IPS-18c (cell line): ENCODE measurements around the gene STOM.

Experiments used
- H3K4me3 ChIP-seq: 2 replicates; pipeline ENCODE4 v1.7.0; 2013; ENCODE audit warnings: low read depth, mild to moderate bottlenecking, low read length, moderate library complexity; ENCODE audit not compliant: insufficient read depth
- H3K9me3 ChIP-seq: one replicate; pipeline ENCODE4 v1.6.1; 2013; ENCODE audit warnings: mild to moderate bottlenecking, low read length, moderate library complexity; ENCODE audit not compliant: control insufficient read depth, insufficient read depth

STOM gene

DNA sequence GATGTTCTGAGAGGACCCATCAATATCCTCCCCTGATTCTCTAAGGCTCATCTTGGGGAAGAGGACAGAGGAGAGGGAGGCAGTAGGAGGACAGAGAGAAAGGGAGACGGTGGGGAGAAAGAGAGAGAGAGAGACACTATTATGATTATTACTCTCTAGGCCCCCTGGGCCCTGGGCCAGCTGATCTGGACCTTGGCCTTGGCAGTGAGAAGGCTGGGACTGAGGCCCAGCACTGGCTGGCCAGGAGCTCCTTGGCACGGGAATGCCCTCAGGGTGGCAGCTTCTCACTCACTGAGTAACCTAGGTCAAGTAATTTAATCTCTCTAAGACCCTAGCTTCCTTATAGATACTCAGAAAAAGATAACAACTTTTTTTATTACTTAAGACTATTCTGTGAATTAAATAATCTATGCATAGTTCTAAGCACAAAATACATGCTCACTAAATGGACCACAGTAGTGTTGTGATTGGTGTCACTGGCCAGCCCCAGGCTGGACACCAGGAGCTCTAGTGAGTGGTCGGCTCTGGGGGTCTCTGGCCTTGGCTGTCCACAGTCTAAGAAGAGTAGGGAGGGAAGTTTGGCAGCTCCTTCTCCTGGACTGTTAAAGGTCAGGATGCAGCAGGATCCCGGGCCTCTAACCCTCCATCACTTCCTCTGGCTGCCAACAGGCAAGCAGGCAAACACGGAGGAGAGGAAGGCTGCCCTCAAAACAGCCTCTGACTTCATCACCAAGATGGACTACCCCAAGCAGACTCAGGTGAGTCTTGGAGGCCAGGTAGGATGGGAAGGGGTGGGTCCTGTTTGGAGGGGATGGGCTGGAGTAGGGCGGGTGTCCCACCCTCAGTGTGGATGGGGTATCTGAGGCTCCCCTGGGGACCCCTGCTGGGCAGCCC lies 52.1 kb downstream of the STOM start:
- H3K4me3 ChIP-seq: no peak overlapping the region
- H3K9me3 ChIP-seq: no peaks in the 10 kb centered on the region

DNA sequence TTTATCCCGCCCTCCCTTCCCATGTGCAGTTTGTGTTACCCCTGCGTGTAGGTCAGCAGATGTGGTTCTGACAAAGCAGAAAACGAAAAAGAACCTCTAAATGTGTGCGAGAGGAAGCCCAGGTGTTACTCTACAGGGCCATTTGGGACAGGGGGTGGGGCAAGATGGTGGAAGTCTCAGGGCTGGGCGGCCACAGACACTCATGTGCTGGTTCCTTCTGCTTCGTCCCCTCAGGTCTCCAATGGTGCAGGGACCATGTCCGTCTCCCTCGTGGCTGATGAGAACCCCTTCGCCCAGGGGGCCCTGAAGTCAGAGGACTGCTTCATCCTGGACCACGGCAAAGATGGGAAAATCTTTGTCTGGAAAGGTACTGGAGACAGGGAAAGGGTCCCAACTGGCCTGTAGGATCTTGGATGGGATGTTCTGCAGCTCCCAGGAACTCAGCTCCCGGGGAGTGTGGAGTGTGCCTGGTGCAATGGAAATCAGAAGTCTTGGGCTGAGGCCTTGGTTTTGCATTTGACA lies 53.1 kb downstream of the STOM start:
- Histone ChIP-seq H3K4me3 (no peak overlapping the region), H3K9me3 (no peaks in the 10 kb centered on the region)

DNA sequence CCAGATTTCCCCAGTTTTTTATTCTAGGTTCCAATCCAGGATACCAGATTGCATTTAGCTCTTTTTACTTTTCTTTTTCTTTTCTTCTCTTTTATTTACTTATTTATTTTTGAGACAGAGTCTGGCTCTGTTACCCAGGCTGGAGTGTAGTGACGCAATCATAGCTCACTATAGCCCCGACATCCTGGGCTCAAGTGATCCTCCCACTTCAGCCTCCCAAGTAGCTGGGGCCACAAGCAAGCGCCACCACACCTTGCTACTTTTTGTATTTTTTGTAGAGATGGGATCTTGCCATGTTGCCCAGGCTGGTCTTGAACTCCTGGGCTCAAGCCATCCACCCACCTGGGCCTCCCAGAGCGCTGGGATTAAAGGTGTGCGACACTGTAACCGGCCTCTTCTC lies 53.7 kb downstream of the STOM start:
- no peaks in the 10 kb centered on the region for H3K9me3 ChIP-seq
- no peak overlapping the region for H3K4me3 ChIP-seq

DNA sequence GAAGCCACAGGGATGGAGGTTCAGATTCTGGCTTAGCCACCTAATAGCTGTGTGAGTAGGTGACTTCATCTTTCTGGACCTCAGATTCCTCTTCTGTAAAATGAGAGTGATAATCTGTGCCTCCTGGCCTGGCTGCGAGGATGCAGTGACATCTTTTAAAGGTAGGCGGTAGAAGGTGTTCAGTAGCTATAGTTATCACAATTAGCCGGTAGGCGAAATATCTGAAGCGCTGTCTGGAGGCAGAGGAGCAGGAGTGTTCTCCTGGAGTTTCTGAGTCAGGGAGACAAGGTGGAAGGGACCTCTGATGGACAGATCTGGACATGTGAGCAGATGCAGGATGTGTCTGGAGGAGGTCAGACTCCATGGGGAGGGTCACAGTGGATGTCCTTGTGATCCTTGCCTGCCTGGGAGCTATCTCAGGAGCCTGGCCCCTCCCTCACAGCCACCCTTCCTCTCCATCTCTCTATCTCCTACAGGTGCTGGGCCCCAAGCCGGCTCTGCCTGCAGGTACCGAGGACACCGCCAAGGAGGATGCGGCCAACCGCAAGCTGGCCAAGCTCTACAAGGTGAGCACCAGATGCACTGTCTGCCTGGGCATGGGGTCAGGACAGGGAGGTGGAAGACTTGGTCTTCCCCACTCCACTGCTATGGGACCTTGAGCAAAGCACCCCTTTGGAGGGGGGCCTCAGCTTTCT lies 56.4 kb downstream of the STOM start:
- Histone ChIP-seq H3K9me3 (peaks cover 2% of the 10 kb centered on the region), H3K4me3 (no peak overlapping the region)

DNA sequence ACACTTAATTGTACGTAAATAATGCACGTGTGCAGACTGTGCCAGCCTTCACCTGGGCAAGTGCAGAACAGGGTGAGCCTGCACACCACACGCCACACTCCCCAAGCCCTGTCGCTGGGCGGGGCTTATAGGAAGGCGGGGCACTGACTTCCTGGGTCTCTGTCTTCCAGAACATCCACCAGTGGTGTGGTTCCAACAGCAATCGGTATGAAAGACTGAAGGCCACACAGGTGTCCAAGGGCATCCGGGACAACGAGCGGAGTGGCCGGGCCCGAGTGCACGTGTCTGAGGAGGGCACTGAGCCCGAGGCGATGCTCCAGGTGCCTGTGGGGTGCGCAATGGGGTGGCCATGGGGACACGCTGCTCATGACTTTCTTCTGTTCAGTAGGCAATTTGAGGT lies 57.9 kb downstream of the STOM start:
- peaks cover 2% of the 10 kb centered on the region for H3K9me3 ChIP-seq
- H3K4me3 ChIP-seq: no peak overlapping the region

DNA sequence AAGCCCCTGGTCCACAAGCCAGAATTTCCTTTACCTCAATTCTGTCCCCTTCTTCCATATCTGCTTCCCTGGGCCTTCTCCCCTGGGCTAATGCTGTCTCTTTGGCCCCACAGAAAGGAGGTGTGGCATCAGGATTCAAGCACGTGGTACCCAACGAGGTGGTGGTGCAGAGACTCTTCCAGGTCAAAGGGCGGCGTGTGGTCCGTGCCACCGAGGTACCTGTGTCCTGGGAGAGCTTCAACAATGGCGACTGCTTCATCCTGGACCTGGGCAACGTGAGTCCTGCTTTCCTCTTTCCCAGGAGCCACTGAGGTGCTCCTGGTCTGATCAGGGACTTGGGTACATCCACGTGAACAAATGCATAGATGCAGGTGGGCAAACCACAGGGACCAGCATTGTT lies 59.5 kb downstream of the STOM start:
- peaks cover 2% of the 10 kb centered on the region for H3K9me3 ChIP-seq
- no peak overlapping the region for H3K4me3 ChIP-seq

DNA sequence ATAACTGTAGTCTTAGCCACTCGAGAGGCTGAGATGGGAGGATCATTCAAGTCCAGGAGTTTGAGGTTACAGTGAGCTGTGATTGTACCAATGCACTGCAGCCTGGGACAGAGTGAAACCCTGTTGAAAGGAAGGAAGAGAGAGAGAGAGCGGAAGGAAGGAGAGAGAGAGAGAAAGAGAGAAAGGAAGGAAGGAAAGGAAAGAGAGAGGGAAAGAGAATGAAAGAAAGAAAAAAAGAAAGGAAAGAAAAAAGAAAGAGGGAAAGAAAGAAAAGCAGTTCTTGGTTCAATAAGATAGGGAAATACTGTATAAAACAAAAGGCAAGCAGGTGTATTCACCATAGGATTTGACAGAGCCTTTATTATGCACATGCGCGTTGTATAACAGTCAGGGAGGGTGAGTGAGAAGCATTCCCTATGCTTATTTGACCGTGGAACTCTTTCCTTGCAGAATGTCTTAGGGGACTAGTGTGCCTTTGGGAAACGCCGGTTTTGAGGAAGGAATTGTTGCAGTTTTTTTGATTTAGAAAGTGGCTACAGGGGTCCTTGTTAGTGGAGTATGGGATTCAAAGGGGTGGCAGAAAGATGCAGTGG lies 60.1 kb downstream of the STOM start:
- Histone ChIP-seq H3K4me3 (no peak overlapping the region), H3K9me3 (peaks cover 2% of the 10 kb centered on the region)

DNA sequence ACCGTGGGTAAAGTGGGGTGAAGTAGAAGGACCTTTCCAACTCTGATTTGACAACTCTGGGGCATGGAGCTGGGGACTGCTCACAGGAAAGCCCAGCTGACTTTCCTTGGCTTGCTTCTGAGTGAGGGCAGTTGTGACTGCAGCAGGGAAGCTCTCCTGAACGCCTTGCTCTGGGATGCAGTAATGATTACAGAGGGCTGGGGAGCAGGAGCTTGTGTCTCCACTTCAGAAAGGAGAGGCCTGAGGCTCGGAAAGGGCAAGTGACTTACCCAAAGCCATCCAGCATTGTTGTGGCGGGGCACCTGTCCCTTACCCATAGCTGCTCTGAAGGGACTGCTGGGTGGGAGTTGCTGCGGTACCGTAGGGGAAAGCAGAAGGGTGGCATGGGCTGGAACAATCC lies 60.9 kb downstream of the STOM start:
- H3K9me3 ChIP-seq: peaks cover 2% of the 10 kb centered on the region
- H3K4me3 ChIP-seq: no peak overlapping the region

DNA sequence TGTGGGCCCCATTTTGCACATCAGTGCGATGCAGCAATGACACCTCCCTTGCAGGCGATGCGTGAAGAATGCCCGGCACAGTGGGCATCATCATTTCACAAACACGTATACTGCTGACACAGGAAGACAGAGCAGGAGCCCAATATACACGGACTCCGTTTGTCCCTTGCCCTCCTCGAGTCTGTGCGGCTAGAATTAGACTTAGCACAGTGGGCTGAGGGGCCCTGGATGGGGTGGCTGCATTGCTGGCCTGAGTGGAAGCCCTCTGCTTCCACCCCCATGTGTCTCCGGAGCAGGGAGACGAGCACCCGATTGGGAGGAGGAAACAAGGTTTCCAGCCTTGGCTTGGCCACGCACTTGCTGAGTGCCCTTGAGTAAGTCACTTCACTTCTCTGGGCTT lies 61.3 kb downstream of the STOM start:
- peaks cover 2% of the 10 kb centered on the region for H3K9me3 ChIP-seq
- no peak overlapping the region for H3K4me3 ChIP-seq

DNA sequence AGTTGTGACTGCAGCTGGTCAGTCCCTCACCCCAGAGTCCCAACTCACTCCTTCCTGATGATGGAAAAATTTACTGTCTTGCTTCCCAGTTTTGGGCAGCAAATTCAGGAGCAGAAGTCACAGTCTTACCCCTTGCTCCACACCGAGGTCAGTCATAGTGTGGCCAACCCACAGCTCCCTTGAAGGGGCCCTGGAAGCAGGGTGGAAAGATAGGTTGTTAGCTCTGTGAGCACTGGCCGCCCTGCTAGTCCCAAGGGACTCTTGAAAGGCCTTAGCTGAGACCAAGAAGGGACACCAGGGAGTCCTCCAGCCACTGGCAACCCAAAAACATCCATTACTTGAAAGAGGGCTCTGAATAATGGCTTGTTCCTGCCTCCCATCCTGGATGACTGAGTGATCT lies 62.1 kb downstream of the STOM start:
- Histone ChIP-seq H3K9me3 (peaks cover 2% of the 10 kb centered on the region), H3K4me3 (no peak overlapping the region)

DNA sequence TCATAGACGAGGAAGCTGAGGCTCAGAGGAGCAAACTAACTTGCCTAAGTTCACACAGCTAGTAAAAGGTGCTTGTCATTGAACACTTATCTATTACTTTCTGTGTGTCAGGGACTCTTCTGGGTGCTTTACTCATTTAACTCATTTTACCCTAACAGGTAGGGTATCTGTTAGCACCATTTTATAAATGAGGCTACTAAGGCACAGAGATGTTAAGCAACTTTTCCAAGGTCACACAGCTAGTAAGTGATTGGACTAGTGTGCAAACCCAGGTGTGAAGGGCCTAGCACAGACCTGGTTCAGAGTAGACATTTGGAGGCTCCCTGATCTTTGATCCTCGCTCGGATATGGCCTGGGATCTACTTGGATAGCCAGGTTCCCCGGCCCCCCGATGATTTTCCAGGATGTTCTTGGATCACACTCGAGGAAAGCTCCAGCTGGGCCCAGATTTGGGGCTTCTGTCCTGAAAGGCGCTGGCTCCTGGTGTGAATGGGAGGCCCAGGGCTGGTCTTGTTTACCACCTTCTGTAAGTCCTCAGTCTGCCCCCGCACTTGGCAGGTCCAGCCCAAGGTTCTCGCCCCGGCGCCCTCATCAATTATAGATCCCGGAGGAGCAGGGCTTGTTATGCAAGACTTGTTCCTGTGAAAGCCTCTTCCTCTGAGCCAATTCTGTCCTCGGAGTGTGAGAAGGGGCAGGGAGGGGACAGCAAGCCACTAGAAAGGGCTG lies 64.6 kb downstream of the STOM start:
- H3K4me3 ChIP-seq: no peak overlapping the region
- peaks cover 2% of the 10 kb centered on the region for H3K9me3 ChIP-seq

DNA sequence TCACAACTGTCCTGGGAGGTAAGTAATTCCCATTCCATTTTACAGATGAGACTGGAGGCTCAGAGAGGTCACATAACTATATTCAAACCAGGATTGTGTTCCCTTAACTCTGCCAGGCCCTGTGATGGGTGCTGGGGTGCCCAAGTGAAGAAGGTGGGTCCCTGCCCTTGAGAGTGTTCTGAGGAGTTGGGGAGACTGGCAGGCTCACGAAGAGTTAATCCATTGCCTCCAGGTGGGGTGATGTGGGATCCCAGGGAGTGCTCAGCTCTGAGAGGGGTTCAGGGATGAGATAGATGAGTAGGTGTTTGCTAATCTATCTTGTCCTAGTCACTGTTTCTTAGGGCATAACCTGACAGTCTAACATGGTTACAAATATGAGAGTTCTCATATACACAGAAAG lies 65.3 kb downstream of the STOM start:
- Histone ChIP-seq H3K4me3 (no peak overlapping the region), H3K9me3 (peaks cover 2% of the 10 kb centered on the region)

DNA sequence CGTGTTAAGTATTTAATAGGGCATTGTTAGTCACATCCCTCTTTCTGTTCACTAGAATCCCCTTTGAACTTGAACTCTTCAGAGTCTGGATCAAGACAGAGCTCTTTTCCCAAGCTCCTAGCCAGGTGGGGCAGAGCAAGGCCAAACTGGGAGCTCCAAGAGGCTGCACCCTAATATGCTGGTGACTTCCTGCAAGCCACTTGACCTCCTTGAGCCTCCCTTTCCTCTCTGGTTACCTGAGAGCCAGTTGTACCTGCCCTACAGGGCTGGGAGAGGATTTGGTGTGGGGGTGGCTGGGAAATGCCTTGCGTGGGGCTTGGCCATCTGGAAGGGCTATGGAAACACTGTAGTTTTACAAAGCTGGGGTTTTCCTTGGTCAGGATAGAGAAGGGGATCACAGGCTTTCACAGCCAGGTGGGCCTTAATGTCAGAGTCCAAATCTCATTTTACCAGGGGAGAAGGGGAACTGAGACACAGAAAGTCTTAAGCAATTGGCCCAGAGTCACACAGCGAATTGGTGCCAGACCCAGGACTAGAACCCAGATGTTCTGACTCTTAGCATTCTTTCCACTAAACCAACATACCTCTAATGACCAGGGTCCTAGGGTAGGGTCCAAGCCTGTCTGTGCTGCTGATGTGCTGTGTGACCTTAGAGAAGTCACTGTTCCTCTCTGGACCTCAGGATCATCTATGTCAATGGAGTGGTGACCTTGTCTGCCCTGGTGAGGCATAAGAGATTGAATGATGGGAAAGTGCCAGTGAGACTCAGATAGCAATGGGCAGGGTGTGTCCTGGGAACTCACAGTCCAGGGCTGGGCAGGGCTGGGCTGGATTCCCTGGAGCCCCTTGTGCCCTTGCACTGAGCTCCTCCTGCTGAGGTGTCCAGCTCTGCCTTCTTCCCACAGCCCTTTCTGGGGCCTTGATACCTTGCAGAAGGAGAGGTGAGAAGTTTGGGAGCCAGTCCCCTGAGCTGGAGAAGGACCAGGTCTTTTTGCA lies 66.3 kb downstream of the STOM start:
- H3K9me3 ChIP-seq: no peaks in the 10 kb centered on the region

DNA sequence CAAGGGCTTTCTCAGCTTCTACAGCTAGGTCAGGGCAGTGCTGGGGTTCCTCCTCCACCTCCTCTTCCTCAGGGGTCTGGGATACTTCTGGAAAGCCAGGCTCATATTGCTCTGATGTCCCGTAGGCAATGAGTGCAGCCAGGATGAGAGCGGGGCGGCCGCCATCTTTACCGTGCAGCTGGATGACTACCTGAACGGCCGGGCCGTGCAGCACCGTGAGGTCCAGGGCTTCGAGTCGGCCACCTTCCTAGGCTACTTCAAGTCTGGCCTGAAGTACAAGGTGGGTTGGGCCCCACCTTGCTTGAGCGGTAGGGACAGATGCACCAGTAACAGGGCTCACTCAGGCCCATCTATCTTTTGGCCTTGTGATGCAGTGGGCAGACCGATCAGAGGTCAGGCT lies 67.3 kb downstream of the STOM start:
- Histone ChIP-seq H3K4me3 (no peak overlapping the region), H3K9me3 (no peaks in the 10 kb centered on the region)

More for the DNA sequence above, 66.3 kb downstream of the STOM start:
- no peak overlapping the region for H3K4me3 ChIP-seq

DNA sequence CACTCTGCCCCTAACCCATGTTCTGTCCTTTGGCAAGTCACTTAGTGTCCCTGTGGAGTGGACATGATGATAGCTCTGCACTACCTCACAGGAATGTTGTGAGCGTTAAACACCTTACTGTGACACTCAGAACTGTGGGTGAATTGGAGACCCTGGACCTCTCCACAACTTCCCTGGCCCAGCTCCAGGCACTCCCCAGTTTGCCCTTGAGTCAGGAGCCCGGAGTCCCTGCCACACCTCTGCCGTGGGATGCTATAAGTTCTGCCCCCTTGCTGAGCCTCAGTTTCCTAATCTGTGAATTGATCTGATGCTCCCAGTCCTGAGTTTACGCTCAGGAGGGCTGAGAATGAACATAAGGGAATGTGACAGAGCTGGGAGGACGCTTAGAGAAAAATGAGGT lies 67.7 kb downstream of the STOM start:
- H3K4me3 ChIP-seq: no peak overlapping the region
- no peaks in the 10 kb centered on the region for H3K9me3 ChIP-seq

DNA sequence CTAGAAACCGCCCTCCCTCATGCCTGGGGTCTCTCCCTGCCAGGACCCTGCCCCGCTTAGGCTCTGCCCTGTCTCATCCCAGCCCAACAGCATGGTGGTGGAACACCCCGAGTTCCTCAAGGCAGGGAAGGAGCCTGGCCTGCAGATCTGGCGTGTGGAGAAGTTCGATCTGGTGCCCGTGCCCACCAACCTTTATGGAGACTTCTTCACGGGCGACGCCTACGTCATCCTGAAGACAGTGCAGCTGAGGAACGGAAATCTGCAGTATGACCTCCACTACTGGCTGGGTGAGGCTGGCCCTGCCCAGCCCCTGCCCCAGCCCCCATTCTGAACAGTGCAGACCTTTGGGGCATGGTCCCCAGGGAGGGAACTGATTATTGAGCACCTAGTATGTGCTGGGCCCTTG lies 68.2 kb downstream of the STOM start:
- Histone ChIP-seq H3K4me3 (no peak overlapping the region), H3K9me3 (no peaks in the 10 kb centered on the region)
